Measurements from ENCODE around the gene MYO1G. TPM values are rescaled to one million over a fixed set of nuclear protein-coding genes. Genes with fewer than 3 reads are reported as not detected.

MYO1G gene
- total RNA-seq, 1 experiment from 2014 or later = 0.46 TPM

- TF ChIP-seq, protein P1, sequence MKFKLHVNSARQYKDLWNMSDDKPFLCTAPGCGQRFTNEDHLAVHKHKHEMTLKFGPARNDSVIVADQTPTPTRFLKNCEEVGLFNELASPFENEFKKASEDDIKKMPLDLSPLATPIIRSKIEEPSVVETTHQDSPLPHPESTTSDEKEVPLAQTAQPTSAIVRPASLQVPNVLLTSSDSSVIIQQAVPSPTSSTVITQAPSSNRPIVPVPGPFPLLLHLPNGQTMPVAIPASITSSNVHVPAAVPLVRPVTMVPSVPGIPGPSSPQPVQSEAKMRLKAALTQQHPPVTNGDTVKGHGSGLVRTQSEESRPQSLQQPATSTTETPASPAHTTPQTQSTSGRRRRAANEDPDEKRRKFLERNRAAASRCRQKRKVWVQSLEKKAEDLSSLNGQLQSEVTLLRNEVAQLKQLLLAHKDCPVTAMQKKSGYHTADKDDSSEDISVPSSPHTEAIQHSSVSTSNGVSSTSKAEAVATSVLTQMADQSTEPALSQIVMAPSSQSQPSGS (CRISPR knock-in tag; IDR thresholded peaks at IDR 0.05; ENCODE audit: borderline replicate concordance, low read depth) = no peak
- TF ChIP-seq ELF4 (CRISPR knock-in tag; IDR thresholded peaks at IDR 0.05; ENCODE audit: low read depth) = no peak
- TF ChIP-seq, protein P2, sequence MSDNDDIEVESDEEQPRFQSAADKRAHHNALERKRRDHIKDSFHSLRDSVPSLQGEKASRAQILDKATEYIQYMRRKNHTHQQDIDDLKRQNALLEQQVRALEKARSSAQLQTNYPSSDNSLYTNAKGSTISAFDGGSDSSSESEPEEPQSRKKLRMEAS (CRISPR knock-in tag; IDR thresholded peaks at IDR 0.05) = no peak
- no peak for TF ChIP-seq CBFB (CRISPR knock-in tag; IDR thresholded peaks at IDR 0.05; ENCODE audit: low read depth)
- TF ChIP-seq MLX (CRISPR knock-in tag; IDR thresholded peaks at IDR 0.05) = no peak
- TF ChIP-seq, protein P3, sequence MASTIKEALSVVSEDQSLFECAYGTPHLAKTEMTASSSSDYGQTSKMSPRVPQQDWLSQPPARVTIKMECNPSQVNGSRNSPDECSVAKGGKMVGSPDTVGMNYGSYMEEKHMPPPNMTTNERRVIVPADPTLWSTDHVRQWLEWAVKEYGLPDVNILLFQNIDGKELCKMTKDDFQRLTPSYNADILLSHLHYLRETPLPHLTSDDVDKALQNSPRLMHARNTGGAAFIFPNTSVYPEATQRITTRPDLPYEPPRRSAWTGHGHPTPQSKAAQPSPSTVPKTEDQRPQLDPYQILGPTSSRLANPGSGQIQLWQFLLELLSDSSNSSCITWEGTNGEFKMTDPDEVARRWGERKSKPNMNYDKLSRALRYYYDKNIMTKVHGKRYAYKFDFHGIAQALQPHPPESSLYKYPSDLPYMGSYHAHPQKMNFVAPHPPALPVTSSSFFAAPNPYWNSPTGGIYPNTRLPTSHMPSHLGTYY (CRISPR knock-in tag; IDR thresholded peaks at IDR 0.05) = no peak
These were observed 16.9 kb downstream of the MYO1G start (continued) for GRCh38 chr7:44961844-44962482.

DNA sequence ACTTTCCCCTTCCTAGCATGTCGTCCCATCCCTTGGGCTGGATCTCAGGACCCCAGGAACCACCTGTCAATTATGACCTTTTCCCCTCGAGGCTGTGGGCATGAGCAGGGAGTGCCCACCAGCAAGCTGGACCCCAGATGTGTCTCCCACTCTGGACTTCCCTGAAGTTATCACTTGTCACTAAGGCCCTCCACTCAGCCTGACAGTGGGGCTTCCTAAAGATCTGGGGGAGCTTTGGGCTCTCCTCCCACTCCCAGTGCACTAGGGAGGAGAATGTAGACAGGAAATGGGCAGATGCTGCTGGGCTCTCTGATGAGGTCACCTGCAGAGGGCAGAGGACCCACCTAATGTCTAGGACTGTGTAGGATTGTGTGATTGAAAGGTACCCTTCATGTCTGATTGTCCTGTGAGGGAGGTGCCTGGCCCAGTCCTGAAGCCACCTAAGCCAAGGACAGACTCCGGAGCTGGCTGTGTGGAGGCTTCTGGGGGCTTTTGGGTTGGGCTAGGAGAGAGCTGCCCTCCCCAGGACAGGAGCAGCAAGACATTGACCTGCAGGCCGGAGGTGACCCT is 18.7 kb downstream of the MYO1G start:
- no peaks in the 10 kb centered on the region for H3K9me3 Mint-ChIP-seq
- POLR2A ChIA-PET = no interaction called here
- no peak for TF ChIP-seq TEAD1 (CRISPR knock-in tag; IDR thresholded peaks at IDR 0.05)
- TF ChIP-seq, protein P4, sequence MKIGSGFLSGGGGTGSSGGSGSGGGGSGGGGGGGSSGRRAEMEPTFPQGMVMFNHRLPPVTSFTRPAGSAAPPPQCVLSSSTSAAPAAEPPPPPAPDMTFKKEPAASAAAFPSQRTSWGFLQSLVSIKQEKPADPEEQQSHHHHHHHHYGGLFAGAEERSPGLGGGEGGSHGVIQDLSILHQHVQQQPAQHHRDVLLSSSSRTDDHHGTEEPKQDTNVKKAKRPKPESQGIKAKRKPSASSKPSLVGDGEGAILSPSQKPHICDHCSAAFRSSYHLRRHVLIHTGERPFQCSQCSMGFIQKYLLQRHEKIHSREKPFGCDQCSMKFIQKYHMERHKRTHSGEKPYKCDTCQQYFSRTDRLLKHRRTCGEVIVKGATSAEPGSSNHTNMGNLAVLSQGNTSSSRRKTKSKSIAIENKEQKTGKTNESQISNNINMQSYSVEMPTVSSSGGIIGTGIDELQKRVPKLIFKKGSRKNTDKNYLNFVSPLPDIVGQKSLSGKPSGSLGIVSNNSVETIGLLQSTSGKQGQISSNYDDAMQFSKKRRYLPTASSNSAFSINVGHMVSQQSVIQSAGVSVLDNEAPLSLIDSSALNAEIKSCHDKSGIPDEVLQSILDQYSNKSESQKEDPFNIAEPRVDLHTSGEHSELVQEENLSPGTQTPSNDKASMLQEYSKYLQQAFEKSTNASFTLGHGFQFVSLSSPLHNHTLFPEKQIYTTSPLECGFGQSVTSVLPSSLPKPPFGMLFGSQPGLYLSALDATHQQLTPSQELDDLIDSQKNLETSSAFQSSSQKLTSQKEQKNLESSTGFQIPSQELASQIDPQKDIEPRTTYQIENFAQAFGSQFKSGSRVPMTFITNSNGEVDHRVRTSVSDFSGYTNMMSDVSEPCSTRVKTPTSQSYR (CRISPR knock-in tag; IDR thresholded peaks at IDR 0.05) = no peak
- no peak for TF ChIP-seq ELF4 (CRISPR knock-in tag; IDR thresholded peaks at IDR 0.05; ENCODE audit: low read depth)
- TF ChIP-seq NR2C2 (CRISPR knock-in tag; IDR thresholded peaks at IDR 0.05) = no peak
- TF ChIP-seq E2F4 (CRISPR knock-in tag; IDR thresholded peaks at IDR 0.05; ENCODE audit: borderline replicate concordance, low read depth) = no peak
- no peak for TF ChIP-seq NR3C1 (CRISPR knock-in tag; conservative IDR thresholded peaks at IDR 0.05; ENCODE audit: low read depth)
- TF ChIP-seq ZNF121 (CRISPR knock-in tag; IDR thresholded peaks at IDR 0.05) = no peak
- TF ChIP-seq, protein P5, sequence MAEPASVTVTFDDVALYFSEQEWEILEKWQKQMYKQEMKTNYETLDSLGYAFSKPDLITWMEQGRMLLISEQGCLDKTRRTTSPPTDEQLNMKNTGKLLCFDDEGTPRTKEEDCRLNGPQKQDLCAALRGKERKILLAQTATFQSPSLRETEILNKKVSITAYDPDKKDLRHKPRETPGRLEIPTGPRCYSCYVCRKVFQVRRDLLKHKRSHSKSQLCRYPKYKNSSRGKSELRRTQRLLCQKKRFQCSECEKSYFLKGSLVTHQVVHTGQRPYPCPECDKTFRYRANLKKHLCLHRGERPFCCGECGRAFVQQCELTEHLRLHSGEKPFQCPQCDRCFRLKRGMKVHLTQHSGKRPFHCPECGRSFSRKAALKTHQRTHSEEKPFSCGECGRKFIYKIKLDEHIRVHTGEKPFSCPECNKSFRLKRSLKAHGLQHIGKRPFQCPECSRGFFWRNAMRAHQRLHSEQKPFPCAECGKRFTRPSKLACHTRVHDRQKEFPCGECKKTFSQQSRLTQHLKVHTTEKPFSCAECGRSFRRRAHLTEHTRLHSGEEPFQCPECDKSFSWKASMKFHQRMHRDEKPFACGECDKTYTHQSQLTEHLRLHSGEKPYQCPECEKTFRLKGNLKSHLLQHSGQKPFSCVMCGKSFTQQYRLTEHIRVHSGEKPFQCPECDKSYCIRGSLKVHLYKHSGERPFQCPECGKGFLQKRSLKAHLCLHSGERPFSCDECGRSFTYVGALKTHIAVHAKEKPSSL (CRISPR knock-in tag; conservative IDR thresholded peaks at IDR 0.05) = no peak
- TF ChIP-seq GABPB1 (CRISPR knock-in tag; IDR thresholded peaks at IDR 0.05) = no peak
- no peak for TF ChIP-seq ZNF138 (CRISPR knock-in tag; conservative IDR thresholded peaks at IDR 0.05)
- TF ChIP-seq PRRX2 (CRISPR knock-in tag; IDR thresholded peaks at IDR 0.05) = no peak

More for the DNA sequence above, 18.7 kb downstream of the MYO1G start:
- no peak overlapping the region for H3K27ac Mint-ChIP-seq
- no peaks in the 10 kb centered on the region for H3K36me3 Mint-ChIP-seq
- H3K27me3 Mint-ChIP-seq (ENCODE audit: low read depth) = peaks cover 35% of the 10 kb centered on the region
- H3K4me1 Mint-ChIP-seq = no peaks in the 10 kb centered on the region
- no peak overlapping the region for H3K4me3 Mint-ChIP-seq
- no peak for ATAC-seq
- CTCF ChIA-PET = no interaction called here
- no peak for DNase-seq (ENCODE audit: low spot score)
